Neural cell (in vitro differentiated cells): Measurements from ENCODE around the gene RING1. TPM values are rescaled to one million over a fixed set of nuclear protein-coding genes. Genes with fewer than 3 reads are reported as not detected.
A peak's percentile ranks its signal among the peaks of the same experiment; 100 is the strongest.

Source experiments
- H2AFZ ChIP-seq: fragments of 200-600, 300-800 bp; sonication (generic), shearing (Covaris generic); 2 replicates; pipeline ENCODE4 v1.6.0; 2014; ENCODE audit warnings: low read depth, mild to moderate bottlenecking, antibody characterized with exemption, low read length, moderate library complexity
- H3F3A ChIP-seq: fragments of 200-600 bp; shearing (Covaris generic); 2 replicates; pipeline ENCODE4 v1.6.1; 2016; ENCODE audit warnings: mild to moderate bottlenecking, moderate library complexity, mixed read lengths, antibody characterized with exemption, low read length; ENCODE audit not compliant: insufficient read depth, poor library complexity, severe bottlenecking
- H3K27ac ChIP-seq: fragments of 200-600, 300-800 bp; sonication (generic), shearing (Covaris generic); 2 replicates; pipeline ENCODE4 v1.5.1; 2014; ENCODE audit warnings: mild to moderate bottlenecking, low read length, moderate library complexity
- H3K27me3 ChIP-seq: fragments of 300-800, 200-600 bp; sonication (generic), shearing (Covaris generic); 2 replicates; pipeline ENCODE4 v1.6.0; 2014; ENCODE audit warnings: mild to moderate bottlenecking, low read depth, low read length, moderate library complexity; ENCODE audit not compliant: insufficient read depth
- H3K36me3 ChIP-seq: fragments of 300-800, 200-600 bp; sonication (generic), shearing (Covaris generic); 2 replicates; pipeline ENCODE4 v1.5.1; 2014; ENCODE audit warnings: mild to moderate bottlenecking, antibody characterized with exemption, low read length, moderate library complexity; ENCODE audit not compliant: insufficient read depth
- H3K4me2 ChIP-seq: fragments of 300-800, 200-600 bp; sonication (generic), shearing (Covaris generic); 2 replicates; pipeline ENCODE4 v1.6.0; 2014; ENCODE audit warnings: mild to moderate bottlenecking, low read length
- H3K4me3 ChIP-seq: fragments of 300-800, 200-600 bp; sonication (generic), shearing (Covaris generic); 2 replicates; pipeline ENCODE4 v1.5.1; 2014; ENCODE audit warnings: mild to moderate bottlenecking, low read length, moderate library complexity
- H3K79me2 ChIP-seq: fragments of 200-600 bp; shearing (Covaris generic); replicated peaks from 2 replicates; pipeline ENCODE4 v1.6.0; 2014; ENCODE audit warnings: mild to moderate bottlenecking, low read length, moderate library complexity; ENCODE audit not compliant: insufficient read depth
- H3K9ac ChIP-seq: fragments of 300-800, 200-600 bp; sonication (generic), shearing (Covaris generic); 2 replicates; pipeline ENCODE4 v1.6.1; 2016; ENCODE audit warnings: mild to moderate bottlenecking, low read length, mixed read lengths
- H3K9me2 ChIP-seq: fragments of 200-600 bp; shearing (Covaris generic); 2 replicates; pipeline ENCODE4 v1.6.1; 2016; ENCODE audit warnings: mild to moderate bottlenecking, low read length, mixed read lengths; ENCODE audit not compliant: insufficient read depth
- H3K9me3 ChIP-seq: fragments of 200-600, 300-800 bp; sonication (generic), shearing (Covaris generic); 2 replicates; pipeline ENCODE4 v1.6.1; 2016; ENCODE audit warnings: mild to moderate bottlenecking, mixed run types, low read length, moderate library complexity, mixed read lengths
- H4K20me1 ChIP-seq: fragments of 200-600 bp; shearing (Covaris generic); 2 replicates; pipeline ENCODE4 v1.6.1; 2016; ENCODE audit warnings: mild to moderate bottlenecking, mixed run types; ENCODE audit not compliant: insufficient read depth
- CTCF ChIP-seq: fragments of 450-650 bp; IDR thresholded peaks from 2 replicates; pipeline ENCODE4 v1.5.1; 2014; ENCODE audit warnings: antibody characterized with exemption, mild to moderate bottlenecking, moderate library complexity; ENCODE audit not compliant: poor library complexity, severe bottlenecking
- EP300 ChIP-seq: fragments of 450-650 bp; conservative IDR thresholded peaks from 2 replicates; pipeline ENCODE4 v1.6.1; 2014; ENCODE audit warnings: antibody characterized with exemption, mild to moderate bottlenecking, moderate library complexity; ENCODE audit not compliant: poor library complexity, severe bottlenecking
- EZH2 ChIP-seq: fragments of 200-600, 300-800 bp; shearing (Covaris generic), sonication (generic); IDR thresholded peaks from 2 replicates; pipeline ENCODE4 v1.6.1; 2014; ENCODE audit warnings: antibody characterized with exemption, low read length, borderline replicate concordance, mild to moderate bottlenecking; ENCODE audit not compliant: insufficient read depth, poor library complexity, severe bottlenecking
- MXI1 ChIP-seq: fragments of 450-650 bp; conservative IDR thresholded peaks from 2 replicates; pipeline ENCODE4 v1.6.1; 2014; ENCODE audit warnings: antibody characterized with exemption, mild to moderate bottlenecking; ENCODE audit not compliant: poor library complexity, severe bottlenecking
- POLR2AphosphoS5 ChIP-seq: IDR thresholded peaks from 2 replicates; pipeline ENCODE4 v1.6.1; 2012
- RAD21 ChIP-seq: fragments of 450-650 bp; conservative IDR thresholded peaks from 2 replicates; pipeline ENCODE4 v1.6.1; 2014; ENCODE audit warnings: antibody characterized with exemption, mild to moderate bottlenecking, moderate library complexity
- REST ChIP-seq: IDR thresholded peaks from 2 replicates; pipeline ENCODE4 v1.6.1; 2012; ENCODE audit warnings: borderline replicate concordance
- SMC3 ChIP-seq: fragments of 450-650 bp; conservative IDR thresholded peaks from 2 replicates; pipeline ENCODE4 v1.6.1; 2014; ENCODE audit warnings: antibody characterized with exemption, mild to moderate bottlenecking, moderate library complexity; ENCODE audit not compliant: poor library complexity
- TAF1 ChIP-seq: IDR thresholded peaks from 2 replicates; pipeline ENCODE4 v1.6.1; 2012; ENCODE audit warnings: low read depth
- polyA plus RNA-seq: library from polyadenylated mRNA; depleted of rRNA; stranded (reverse); fragments of >200 nt; gene quantifications from 2 replicates; pipeline ENCODE4 v1.2.3, GENCODE V29; 2014

Gene RING1
- polyA plus RNA-seq, 1 donor from 2014 or later, result 107 TPM

GRCh38 chr6:33203443-33204164, 4.7 kb upstream of the RING1 start:
- Histone ChIP-seq H3K4me3 (peak overlapping the region; percentile 81), H3K4me2 (peak overlapping the region; percentile 77), H3F3A (no peaks in the 10 kb centered on the region), H2AFZ (no peak overlapping the region), H3K9me3 (no peaks in the 10 kb centered on the region), H3K9ac (peak overlapping the region; percentile 78), H3K79me2 (peaks cover 39% of the 10 kb centered on the region), H3K27me3 (no peaks in the 10 kb centered on the region), H3K36me3 (peaks cover 6% of the 10 kb centered on the region), H3K27ac (peak overlapping the region; percentile 71), H3K9me2 (no peaks in the 10 kb centered on the region), H4K20me1 (no peaks in the 10 kb centered on the region)
- TF ChIP-seq EP300 (no peak), MXI1 (no peak), REST (no peak), TAF1 (no peak), RAD21 (no peak), SMC3 (no peak), POLR2AphosphoS5 (no peak), EZH2 (no peak), CTCF (no peak)

GRCh38 chr6:33204165-33204414, 4.2 kb upstream of the RING1 start:
- Histone ChIP-seq H3K27me3 (no peaks in the 10 kb centered on the region), H3K36me3 (peaks cover 6% of the 10 kb centered on the region), H3K9ac (peak overlapping the region; percentile 78), H3K4me2 (peak overlapping the region; percentile 77), H2AFZ (no peak overlapping the region), H3K79me2 (peaks cover 43% of the 10 kb centered on the region), H3F3A (no peaks in the 10 kb centered on the region), H3K27ac (peak overlapping the region; percentile 71), H3K4me3 (peak overlapping the region; percentile 81), H4K20me1 (no peaks in the 10 kb centered on the region), H3K9me2 (no peaks in the 10 kb centered on the region), H3K9me3 (no peaks in the 10 kb centered on the region)
- TF ChIP-seq CTCF, result no peak
- TF ChIP-seq EP300, result no peak
- TF ChIP-seq RAD21, result no peak
